ENCODE results near the gene DHX38. TPM values are rescaled to one million over a fixed set of nuclear protein-coding genes. Genes with fewer than 3 reads are reported as not detected.
"Not testable (repeated sequence)": the region's sequence is repeated elsewhere in the genome, so short reads cannot be mapped to it uniquely, and the experiment has no call there.

The DHX38 gene
- total RNA-seq, 1 donor from 2014 or later, result 98.1 TPM

GRCh38 chr16:72066747-72067146 is 26.9 kb upstream of the DHX38 start:
- no peaks in the 10 kb centered on the region for H3K9me3 Mint-ChIP-seq
- H3K27ac Mint-ChIP-seq, result no peak overlapping the region
- intact Hi-C loops (cut with micrococcal nuclease), result loop anchor here (1.0 kb wide), 1 partner anchor 33 kb away; no protein-coding TSS in a partner anchor
- H3K36me3 Mint-ChIP-seq (ENCODE audit: low read depth), result no peaks in the 10 kb centered on the region
- peak; percentile 64 for DNase-seq
- no peak overlapping the region for H3K4me3 Mint-ChIP-seq
- no peaks in the 10 kb centered on the region for H3K27me3 Mint-ChIP-seq
- H3K4me1 Mint-ChIP-seq, result no peaks in the 10 kb centered on the region

DNA sequence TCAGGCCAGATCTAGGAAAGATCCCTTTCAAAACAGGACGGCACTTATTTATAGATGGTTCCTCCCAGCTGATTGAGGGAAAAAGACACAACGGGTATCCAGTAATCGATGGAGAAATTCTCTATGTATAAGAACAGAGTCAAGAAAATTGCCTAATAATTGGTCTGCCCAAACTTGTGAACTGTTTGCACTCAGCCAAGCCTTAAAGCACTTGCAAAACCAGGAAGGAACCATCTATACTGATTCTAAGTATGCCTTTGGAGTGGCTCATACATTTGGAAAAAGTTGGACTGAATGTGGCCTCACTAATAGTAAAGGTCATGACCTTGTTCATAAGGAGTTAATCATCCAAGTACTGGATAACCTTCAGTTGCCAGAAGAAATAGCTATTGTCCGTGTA is 24.7 kb upstream of the DHX38 start:
- Mint-ChIP-seq H3K27ac (no peak overlapping the region), H3K4me3 (no peak overlapping the region), H3K9me3 (no peaks in the 10 kb centered on the region), H3K27me3 (no peaks in the 10 kb centered on the region), H3K36me3 (ENCODE audit: low read depth) (no peaks in the 10 kb centered on the region), H3K4me1 (no peaks in the 10 kb centered on the region)
- intact Hi-C loops (cut with micrococcal nuclease), result no loop called here
- no peak for DNase-seq

- H3K27me3 Mint-ChIP-seq, result no peaks in the 10 kb centered on the region
- no peaks in the 10 kb centered on the region for H3K9me3 Mint-ChIP-seq
- no peaks in the 10 kb centered on the region for H3K4me1 Mint-ChIP-seq
- H3K36me3 Mint-ChIP-seq (ENCODE audit: low read depth), result no peaks in the 10 kb centered on the region
- H3K4me3 Mint-ChIP-seq, result no peak overlapping the region
- DNase-seq, result no peak
- intact Hi-C loops (cut with micrococcal nuclease), result no loop called here
- no peak overlapping the region for H3K27ac Mint-ChIP-seq
Measured at GRCh38 chr16:72072514-72073342, 20.9 kb upstream of the DHX38 start.

GRCh38 chr16:72073560-72074230 is 20.0 kb upstream of the DHX38 start:
- Mint-ChIP-seq H3K4me1 (no peaks in the 10 kb centered on the region), H3K9me3 (no peaks in the 10 kb centered on the region), H3K4me3 (no peak overlapping the region), H3K27me3 (no peaks in the 10 kb centered on the region), H3K27ac (no peak overlapping the region), H3K36me3 (ENCODE audit: low read depth) (no peaks in the 10 kb centered on the region)
- DNase-seq, result no peak
- intact Hi-C loops (cut with micrococcal nuclease), result no loop called here

- H3K27me3 Mint-ChIP-seq; H3K4me3 Mint-ChIP-seq; H3K4me1 Mint-ChIP-seq; H3K27ac Mint-ChIP-seq; H3K9me3 Mint-ChIP-seq; intact Hi-C loops (cut with micrococcal nuclease); H3K36me3 Mint-ChIP-seq (ENCODE audit: low read depth); DNase-seq: not testable (repeated sequence)
Measured at GRCh38 chr16:72075067-72075466, 18.6 kb upstream of the DHX38 start.

- H3K4me1 Mint-ChIP-seq; H3K9me3 Mint-ChIP-seq; H3K36me3 Mint-ChIP-seq (ENCODE audit: low read depth); intact Hi-C loops (cut with micrococcal nuclease); H3K27ac Mint-ChIP-seq; DNase-seq; H3K4me3 Mint-ChIP-seq; H3K27me3 Mint-ChIP-seq: not testable (repeated sequence)
Measured at GRCh38 chr16:72076991-72077706, 16.5 kb upstream of the DHX38 start.

GRCh38 chr16:72083778-72084404 is 9.8 kb upstream of the DHX38 start:
- no peak for DNase-seq
- peaks cover 3% of the 10 kb centered on the region for H3K9me3 Mint-ChIP-seq
- peaks cover 40% of the 10 kb centered on the region for H3K36me3 Mint-ChIP-seq (ENCODE audit: low read depth)
- intact Hi-C loops (cut with micrococcal nuclease), result no loop called here
- no peaks in the 10 kb centered on the region for H3K4me1 Mint-ChIP-seq
- H3K27me3 Mint-ChIP-seq, result no peaks in the 10 kb centered on the region
- H3K4me3 Mint-ChIP-seq, result no peak overlapping the region
- H3K27ac Mint-ChIP-seq, result no peak overlapping the region

DNA sequence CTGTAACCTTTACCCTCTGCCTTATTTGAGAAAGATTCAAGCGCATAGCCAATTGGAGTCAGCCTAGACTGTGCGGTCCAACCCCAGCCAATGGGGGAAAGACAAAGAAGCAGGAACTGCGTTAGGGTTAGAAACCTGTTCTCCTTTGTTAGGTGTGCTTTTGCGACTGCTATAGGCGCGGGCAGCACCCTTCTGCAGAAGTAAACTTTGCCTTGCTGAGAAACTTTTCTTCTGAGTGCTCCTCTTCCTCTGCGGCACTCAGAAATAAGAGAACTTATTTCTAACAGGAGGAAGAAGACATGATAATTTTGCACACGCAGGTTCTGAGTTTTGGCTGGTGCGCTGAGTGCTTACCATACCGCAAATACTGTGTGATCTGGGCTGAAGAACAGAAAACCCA is 9.2 kb upstream of the DHX38 start:
- Mint-ChIP-seq H3K36me3 (ENCODE audit: low read depth) (peaks cover 45% of the 10 kb centered on the region), H3K4me1 (peaks cover under 1% of the 10 kb centered on the region), H3K9me3 (peaks cover 3% of the 10 kb centered on the region), H3K27ac (no peak overlapping the region), H3K4me3 (no peak overlapping the region), H3K27me3 (no peaks in the 10 kb centered on the region)
- intact Hi-C loops (cut with micrococcal nuclease), result no loop called here
- no peak for DNase-seq

DNA sequence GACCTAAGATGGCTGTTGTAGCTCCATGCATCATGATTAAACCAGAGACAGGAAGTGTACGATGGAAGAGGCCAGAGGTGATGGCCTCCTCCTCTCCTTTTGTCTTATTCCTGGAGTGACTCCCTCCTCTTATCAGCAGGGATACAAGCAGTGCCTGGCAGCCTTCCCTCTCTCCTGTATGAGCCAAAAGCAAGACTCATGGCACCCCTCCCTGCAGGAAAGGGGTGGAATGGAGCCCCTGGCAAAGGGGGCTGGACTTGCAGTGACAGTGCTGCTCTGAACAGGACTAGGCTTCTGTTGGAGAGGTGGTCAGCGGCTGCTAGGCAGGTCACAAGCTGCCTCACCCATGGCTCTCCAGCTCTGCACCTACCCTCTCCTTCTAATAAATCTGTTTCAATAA is 8.6 kb upstream of the DHX38 start:
- H3K27me3 Mint-ChIP-seq, result no peaks in the 10 kb centered on the region
- no peak overlapping the region for H3K4me3 Mint-ChIP-seq
- H3K27ac Mint-ChIP-seq, result no peak overlapping the region
- intact Hi-C loops (cut with micrococcal nuclease), result no loop called here
- peaks cover 3% of the 10 kb centered on the region for H3K9me3 Mint-ChIP-seq
- H3K36me3 Mint-ChIP-seq (ENCODE audit: low read depth), result peaks cover 49% of the 10 kb centered on the region
- peaks cover 4% of the 10 kb centered on the region for H3K4me1 Mint-ChIP-seq
- no peak for DNase-seq

GRCh38 chr16:72091217-72091616 is 2.4 kb upstream of the DHX38 start:
- Mint-ChIP-seq H3K4me1 (peaks cover 42% of the 10 kb centered on the region), H3K36me3 (ENCODE audit: low read depth) (peaks cover 43% of the 10 kb centered on the region), H3K9me3 (no peaks in the 10 kb centered on the region), H3K27me3 (no peaks in the 10 kb centered on the region), H3K27ac (no peak overlapping the region), H3K4me3 (peak overlapping the region; percentile 97)
- intact Hi-C loops (cut with micrococcal nuclease), result loop anchor here (5.0 to 10.0 kb wide), 4 partner anchors 284 to 1289 kb away; partner anchors contain the start of genes AP1G1, PHLPP2 and VAC14
- no peak for DNase-seq

- intact Hi-C loops (cut with micrococcal nuclease), result loop anchor here (1.0 to 10.0 kb wide), 6 partner anchors 85 to 1291 kb away; partner anchors contain the start of genes AP1G1, DHODH, PHLPP2 and VAC14
- H3K27me3 Mint-ChIP-seq, result no peaks in the 10 kb centered on the region
- peak overlapping the region; percentile 97 for H3K4me3 Mint-ChIP-seq
- H3K4me1 Mint-ChIP-seq, result peaks cover 45% of the 10 kb centered on the region
- peak; percentile 72 for DNase-seq
- peaks cover 47% of the 10 kb centered on the region for H3K36me3 Mint-ChIP-seq (ENCODE audit: low read depth)
- H3K9me3 Mint-ChIP-seq, result no peaks in the 10 kb centered on the region
- H3K27ac Mint-ChIP-seq, result peak overlapping the region; percentile 94
Measured at GRCh38 chr16:72092832-72093447, 707 bp upstream of the DHX38 start.

- intact Hi-C loops (cut with micrococcal nuclease), result loop anchor here (1.0 to 10.0 kb wide), 5 partner anchors 199 to 1292 kb away; partner anchors contain the start of genes AP1G1, IST1, PHLPP2 and VAC14
- DNase-seq, result no peak
- peaks cover 47% of the 10 kb centered on the region for H3K4me1 Mint-ChIP-seq
- H3K9me3 Mint-ChIP-seq, result no peaks in the 10 kb centered on the region
- H3K27me3 Mint-ChIP-seq, result no peaks in the 10 kb centered on the region
- H3K27ac Mint-ChIP-seq, result peak overlapping the region; percentile 94
- peak overlapping the region; percentile 97 for H3K4me3 Mint-ChIP-seq
- H3K36me3 Mint-ChIP-seq (ENCODE audit: low read depth), result peaks cover 47% of the 10 kb centered on the region
Measured at GRCh38 chr16:72094266-72094610, 591 bp downstream of the DHX38 start.

DNA sequence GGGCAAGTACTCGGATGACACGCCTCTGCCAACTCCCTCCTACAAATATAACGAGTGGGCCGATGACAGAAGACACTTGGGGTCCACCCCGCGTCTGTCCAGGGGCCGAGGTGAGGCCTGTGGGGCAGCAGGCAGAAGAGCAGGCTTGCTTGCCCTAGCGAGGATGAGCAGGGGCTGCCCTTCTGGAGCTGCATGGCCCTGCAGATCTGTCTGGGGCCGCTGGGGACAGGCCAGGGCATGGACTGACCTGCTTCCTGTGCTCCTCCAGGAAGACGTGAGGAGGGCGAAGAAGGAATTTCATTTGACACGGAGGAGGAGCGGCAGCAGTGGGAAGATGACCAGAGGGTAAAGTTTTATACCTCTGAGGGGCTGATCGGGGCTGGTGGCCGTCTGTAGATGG is 5.3 kb downstream of the DHX38 start:
- H3K9me3 Mint-ChIP-seq, result no peaks in the 10 kb centered on the region
- H3K27ac Mint-ChIP-seq, result no peak overlapping the region
- H3K4me1 Mint-ChIP-seq, result peaks cover 20% of the 10 kb centered on the region
- H3K4me3 Mint-ChIP-seq, result no peak overlapping the region
- peaks cover 70% of the 10 kb centered on the region for H3K36me3 Mint-ChIP-seq (ENCODE audit: low read depth)
- DNase-seq, result no peak
- intact Hi-C loops (cut with micrococcal nuclease), result loop anchor here (1.0 to 10.0 kb wide), 2 partner anchors 33 to 374 kb away; partner anchors contain the start of gene PHLPP2
- no peaks in the 10 kb centered on the region for H3K27me3 Mint-ChIP-seq
